IMR-90 (cell line): ENCODE measurements around the gene HBD. TPM values are rescaled to one million over a fixed set of nuclear protein-coding genes. Genes with fewer than 3 reads are reported as not detected.

Source experiments
- ATAC-seq: fragments of 200-7000 bp; cut with Tn5 transposase; 2 replicates; pipeline ENCODE4 v1.9.1; 2020; ENCODE audit warnings: low read depth, mild to moderate bottlenecking, moderate library complexity
- BruUV-seq: library from RNA; stranded (reverse); fragments of 400-500 nt; replicated peaks from 2 replicates; lab custom pipeline; 2021; lab: Mats Ljungman, UMichigan
- CTCF ChIA-PET: fragments of 300-600 bp; formaldehyde crosslinking; extraction: SDS; loops from one replicate; lab custom pipeline; 2021; ENCODE audit warnings: antibody characterized with exemption; lab: Yijun Ruan, JAX
- POLR2A ChIA-PET: fragments of 300-600 bp; sonication (Branson Sonifier 250); formaldehyde crosslinking; loops from one replicate; lab custom pipeline; 2022; ENCODE audit warnings: antibody characterized with exemption; ENCODE audit not compliant: unreplicated experiment; lab: Charles Lee
- DNase-seq: peaks from one replicate; pipeline ENCODE4 v3.0.0; 2013
- H2AFZ ChIP-seq: replicated peaks from 2 replicates; pipeline ENCODE3; 2013; ENCODE audit warnings: low read length, mild to moderate bottlenecking; ENCODE audit not compliant: poor library complexity
- H2AK5ac ChIP-seq: 2 replicates; pipeline ENCODE4 v1.6.1; 2013; ENCODE audit warnings: low read depth, low read length, inconsistent platforms
- H2AK9ac ChIP-seq: replicated peaks from 2 replicates; pipeline ENCODE3; 2013; ENCODE audit warnings: mild to moderate bottlenecking, low read depth, low read length, moderate library complexity; ENCODE audit not compliant: poor library complexity
- H2BK120ac ChIP-seq: 2 replicates; pipeline ENCODE4 v1.6.1; 2013; ENCODE audit warnings: low read depth, low read length, inconsistent platforms
- H2BK15ac ChIP-seq: 3 replicates; pipeline ENCODE4 v1.6.1; 2013; ENCODE audit warnings: low read depth, low read length, inconsistent platforms
- H2BK20ac ChIP-seq: 2 replicates; pipeline ENCODE4 v1.6.1; 2013; ENCODE audit warnings: low read depth, mild to moderate bottlenecking, inconsistent platforms, low read length, moderate library complexity
- H2BK5ac ChIP-seq: 2 replicates; pipeline ENCODE4 v1.6.1; 2013; ENCODE audit warnings: mild to moderate bottlenecking, low read depth, low read length, inconsistent platforms; ENCODE audit not compliant: poor library complexity, severe bottlenecking
- H3K14ac ChIP-seq: replicated peaks from 2 replicates; pipeline ENCODE4 v1.6.1; 2013; ENCODE audit warnings: low read depth, low read length, inconsistent platforms
- H3K18ac ChIP-seq: 2 replicates; pipeline ENCODE4 v1.6.1; 2013; ENCODE audit warnings: low read depth, low read length, control low read depth
- H3K23ac ChIP-seq: 2 replicates; pipeline ENCODE4 v1.6.1; 2013; ENCODE audit warnings: low read depth, low read length, inconsistent platforms
- H3K27ac ChIP-seq: 2 replicates; pipeline ENCODE4 v1.5.1; 2013; ENCODE audit warnings: mild to moderate bottlenecking, control low read depth, low read length; ENCODE audit not compliant: insufficient read depth
- H3K27me3 ChIP-seq: 2 replicates; pipeline ENCODE4 v1.6.1; 2013; ENCODE audit warnings: low read length; ENCODE audit not compliant: control insufficient read depth, insufficient read depth
- H3K36me3 ChIP-seq: 2 replicates; pipeline ENCODE4 v1.6.1; 2013; ENCODE audit warnings: low read length, mixed read lengths; ENCODE audit not compliant: control insufficient read depth, insufficient read depth
- H3K4ac ChIP-seq: 2 replicates; pipeline ENCODE4 v1.6.1; 2013; ENCODE audit warnings: low read depth, low read length, inconsistent platforms
- H3K4me1 ChIP-seq: 2 replicates; pipeline ENCODE4 v1.6.1; 2013; ENCODE audit warnings: low read length, mixed read lengths; ENCODE audit not compliant: control insufficient read depth, insufficient read depth
- H3K4me2 ChIP-seq: 2 replicates; pipeline ENCODE4 v1.6.1; 2013; ENCODE audit warnings: low read depth, mild to moderate bottlenecking, control low read depth, low read length, moderate library complexity
- H3K4me3 ChIP-seq: 2 replicates; pipeline ENCODE4 v1.5.1; 2013; ENCODE audit warnings: low read depth, mild to moderate bottlenecking, control low read depth, low read length, moderate library complexity; ENCODE audit not compliant: insufficient read depth
- H3K56ac ChIP-seq: 2 replicates; pipeline ENCODE4 v1.6.1; 2013; ENCODE audit warnings: low read length, inconsistent platforms; ENCODE audit not compliant: insufficient read depth; ENCODE audit errors: extremely low read depth
- H3K79me1 ChIP-seq, 2 experiments: 2 replicates each; pipeline ENCODE4 v1.6.1; 2013; ENCODE audit warnings: low read length in 2 of 2, inconsistent platforms in 1 of 2, low read depth in 1 of 2
- H3K9ac ChIP-seq: 2 replicates; pipeline ENCODE4 v1.6.1; 2013; ENCODE audit warnings: low read depth, low read length, control low read depth
- H3K9me1 ChIP-seq: 2 replicates; pipeline ENCODE4 v1.6.1; 2013; ENCODE audit warnings: low read length, inconsistent platforms; ENCODE audit not compliant: insufficient read depth
- H3K9me3 ChIP-seq: 2 replicates; pipeline ENCODE4 v1.6.1; 2013; ENCODE audit warnings: low read length; ENCODE audit not compliant: control insufficient read depth, insufficient read depth
- H4K20me1 ChIP-seq: 2 replicates; pipeline ENCODE4 v1.6.1; 2013; ENCODE audit warnings: low read length, inconsistent platforms; ENCODE audit not compliant: insufficient read depth
- H4K5ac ChIP-seq: 2 replicates; pipeline ENCODE4 v1.6.1; 2013; ENCODE audit warnings: mild to moderate bottlenecking, low read depth, low read length, control low read depth
- H4K8ac ChIP-seq, 2 experiments: 2 replicates each; pipeline ENCODE4 v1.6.1; 2013; ENCODE audit warnings: low read depth in 2 of 2, low read length in 2 of 2, control low read depth in 1 of 2, inconsistent platforms in 1 of 2
- H4K91ac ChIP-seq: 2 replicates; pipeline ENCODE4 v1.6.1; 2013; ENCODE audit warnings: low read depth, low read length, inconsistent platforms; ENCODE audit not compliant: insufficient read depth
- CEBPB ChIP-seq: IDR thresholded peaks from 2 replicates; pipeline ENCODE4 v1.6.1; 2012; ENCODE audit warnings: low read depth, low read length, improper control_type of control experiment
- CHD1 ChIP-seq: IDR thresholded peaks from 2 replicates; pipeline ENCODE4 v1.6.1; 2012; ENCODE audit warnings: low read depth, low read length, improper control_type of control experiment
- FOS ChIP-seq: fragments of 150-350 bp; IDR thresholded peaks from 2 replicates; pipeline ENCODE4 v1.6.1; 2016; ENCODE audit warnings: low read depth, low read length
- MXI1 ChIP-seq: IDR thresholded peaks from 2 replicates; pipeline ENCODE4 v1.6.1; 2012; ENCODE audit warnings: low read depth, mild to moderate bottlenecking, low read length, moderate library complexity, borderline replicate concordance
- POLR2A ChIP-seq: IDR thresholded peaks from 2 replicates; pipeline ENCODE4 v1.6.1; 2012; ENCODE audit warnings: mild to moderate bottlenecking, low read depth, low read length
- RAD21 ChIP-seq: IDR thresholded peaks from 2 replicates; pipeline ENCODE4 v1.6.1; 2012; ENCODE audit warnings: low read length, improper control_type of control experiment
- WGBS, 2 experiments: methylation state at CpG; one replicate each; pipeline versions ENCODE4 v1.1.5 to v1.1.7; 2013; ENCODE audit warnings: missing lambda C conversion rate in 2 of 2; ENCODE audit not compliant: insufficient read length in 1 of 2; ENCODE audit errors: extremely low coverage in 2 of 2; 5-methylcytosine and 5-hydroxymethylcytosine counted together
- dilution Hi-C: fragments of 300-500 bp; cut with HindIII; formaldehyde crosslinking; loops from one replicate; pipeline ENCODE4 v1.14.3; 2018; ENCODE audit warnings: low sequenced_read_pairs; ENCODE audit not compliant: unreplicated experiment
- in situ Hi-C: fragments of 300-500 bp; cut with MboI; formaldehyde crosslinking; loops from 3 replicates; pipeline ENCODE4 v1.14.3; 2019; ENCODE audit warnings: low sequenced_read_pairs, inconsistent platforms, mixed read lengths
- intact Hi-C: fragments of 100-400 bp; cut with micrococcal nuclease; formaldehyde crosslinking; loops from 2 replicates; pipeline ENCODE4 v1.10.0; 2022
- polyA plus RNA-seq, 3 experiments: library from polyadenylated mRNA; depleted of rRNA; stranded (reverse); fragments of >200 nt; gene quantifications; 2 replicates each; pipeline ENCODE4 v1.2.3, GENCODE V29; 2012; ENCODE audit warnings: low replicate concordance in 1 of 3
- total RNA-seq: library from RNA; depleted of rRNA; stranded (reverse); fragments of >200 nt; gene quantifications from 2 replicates; pipeline ENCODE4 v1.2.3, GENCODE V29; 2012

The HBD gene
- total and polyA plus RNA-seq, 2 of the 4 experiments (the other 2 are of a cell fraction), result 6.3 to 12.0 TPM

- dilution Hi-C loops (no loop called here), intact Hi-C loops (no loop called here), in situ Hi-C loops (no loop called here)
- H4K8ac ChIP-seq, result no peak overlapping the region
- H3K36me3 ChIP-seq, result no peaks in the 10 kb centered on the region
- H4K5ac ChIP-seq, result no peak overlapping the region; the same call in 1 of the 2 replicates
- DNase-seq (no peak), ATAC-seq (no peak)
- 60% methylated on average over 1 of the region's 2 CpGs; no CpG with 5 or more reads in 1 of the 2 experiments for WGBS, 2 experiments
- no peak overlapping the region for H2AK5ac ChIP-seq
- H2AFZ ChIP-seq, result no peak overlapping the region
- no peak overlapping the region for H3K4ac ChIP-seq
- H2AK9ac ChIP-seq, result no peak overlapping the region
- H3K9ac ChIP-seq, result no peak overlapping the region
- H3K18ac ChIP-seq, result peak overlapping the region; percentile 1; the same call in 1 of the 2 replicates
- H2BK20ac ChIP-seq, result no peak overlapping the region
- no peak overlapping the region for H2BK120ac ChIP-seq
- POLR2A ChIA-PET, result no interaction called here
- CTCF ChIA-PET, result interaction anchor here (0.6 kb wide), 1 partner anchor 265 kb away, joined by 3 read pairs; no protein-coding TSS in a partner anchor
- H3K27ac ChIP-seq, result no peak overlapping the region
- peaks cover 5% of the 10 kb centered on the region; the same call in 1 of the 2 replicates for H3K9me1 ChIP-seq
- H3K79me1 ChIP-seq, result no peaks in the 10 kb centered on the region
- no peak overlapping the region for H2BK5ac ChIP-seq
- H3K56ac ChIP-seq, result no peak overlapping the region
- no peak overlapping the region for H2BK15ac ChIP-seq
- no peaks in the 10 kb centered on the region for H3K27me3 ChIP-seq
- TF ChIP-seq FOS, result no peak
- no peak for TF ChIP-seq CEBPB
- TF ChIP-seq CHD1, result no peak
- no peak for TF ChIP-seq POLR2A
- TF ChIP-seq RAD21, result no peak
- TF ChIP-seq MXI1, result no peak
- no peak overlapping the region for H3K4me3 ChIP-seq
- H3K4me2 ChIP-seq, result no peak overlapping the region
- H3K4me1 ChIP-seq, result peaks cover 2% of the 10 kb centered on the region; the same call in 1 of the 2 replicates
- no TSS peak for BruUV-seq
- H3K9me3 ChIP-seq, result no peaks in the 10 kb centered on the region
- no peaks in the 10 kb centered on the region for H4K20me1 ChIP-seq
- no peak overlapping the region for H3K14ac ChIP-seq
- no peak overlapping the region for H3K23ac ChIP-seq
- no peak overlapping the region for H4K91ac ChIP-seq
Observed at GRCh38 chr11:5240458-5240857, 6.2 kb upstream of the HBD start.
